ENCODE data around the gene TRABD2B.

DNA sequence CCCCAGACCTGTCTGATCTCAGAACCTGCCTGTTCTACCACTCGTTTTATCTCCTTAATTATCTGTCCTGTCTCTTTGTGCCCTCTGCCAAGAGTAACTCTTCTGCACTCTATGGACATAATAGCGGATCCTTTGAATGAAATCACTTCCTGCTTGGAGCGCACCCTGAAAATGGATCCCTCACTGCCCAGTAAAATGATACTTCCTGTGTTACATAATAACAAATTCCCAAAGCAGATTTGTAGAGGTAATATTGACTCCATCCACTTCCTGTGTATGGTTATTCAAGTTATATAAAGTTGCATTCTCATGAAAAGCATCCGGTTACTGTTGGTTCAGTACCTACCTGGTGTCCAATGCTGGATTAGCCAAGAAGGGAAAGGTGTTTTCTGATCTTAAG is 246.0 kb downstream of the TRABD2B start:
- TF ChIP-seq, protein P1, sequence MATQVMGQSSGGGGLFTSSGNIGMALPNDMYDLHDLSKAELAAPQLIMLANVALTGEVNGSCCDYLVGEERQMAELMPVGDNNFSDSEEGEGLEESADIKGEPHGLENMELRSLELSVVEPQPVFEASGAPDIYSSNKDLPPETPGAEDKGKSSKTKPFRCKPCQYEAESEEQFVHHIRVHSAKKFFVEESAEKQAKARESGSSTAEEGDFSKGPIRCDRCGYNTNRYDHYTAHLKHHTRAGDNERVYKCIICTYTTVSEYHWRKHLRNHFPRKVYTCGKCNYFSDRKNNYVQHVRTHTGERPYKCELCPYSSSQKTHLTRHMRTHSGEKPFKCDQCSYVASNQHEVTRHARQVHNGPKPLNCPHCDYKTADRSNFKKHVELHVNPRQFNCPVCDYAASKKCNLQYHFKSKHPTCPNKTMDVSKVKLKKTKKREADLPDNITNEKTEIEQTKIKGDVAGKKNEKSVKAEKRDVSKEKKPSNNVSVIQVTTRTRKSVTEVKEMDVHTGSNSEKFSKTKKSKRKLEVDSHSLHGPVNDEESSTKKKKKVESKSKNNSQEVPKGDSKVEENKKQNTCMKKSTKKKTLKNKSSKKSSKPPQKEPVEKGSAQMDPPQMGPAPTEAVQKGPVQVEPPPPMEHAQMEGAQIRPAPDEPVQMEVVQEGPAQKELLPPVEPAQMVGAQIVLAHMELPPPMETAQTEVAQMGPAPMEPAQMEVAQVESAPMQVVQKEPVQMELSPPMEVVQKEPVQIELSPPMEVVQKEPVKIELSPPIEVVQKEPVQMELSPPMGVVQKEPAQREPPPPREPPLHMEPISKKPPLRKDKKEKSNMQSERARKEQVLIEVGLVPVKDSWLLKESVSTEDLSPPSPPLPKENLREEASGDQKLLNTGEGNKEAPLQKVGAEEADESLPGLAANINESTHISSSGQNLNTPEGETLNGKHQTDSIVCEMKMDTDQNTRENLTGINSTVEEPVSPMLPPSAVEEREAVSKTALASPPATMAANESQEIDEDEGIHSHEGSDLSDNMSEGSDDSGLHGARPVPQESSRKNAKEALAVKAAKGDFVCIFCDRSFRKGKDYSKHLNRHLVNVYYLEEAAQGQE (IDR thresholded peaks at IDR 0.05; ENCODE audit: low read depth), result no peak
- no peak for TF ChIP-seq RAD21 (IDR thresholded peaks at IDR 0.05; ENCODE audit: low read depth)
- TF ChIP-seq, protein P2, sequence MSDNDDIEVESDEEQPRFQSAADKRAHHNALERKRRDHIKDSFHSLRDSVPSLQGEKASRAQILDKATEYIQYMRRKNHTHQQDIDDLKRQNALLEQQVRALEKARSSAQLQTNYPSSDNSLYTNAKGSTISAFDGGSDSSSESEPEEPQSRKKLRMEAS (IDR thresholded peaks at IDR 0.05), result no peak
- no peak for TF ChIP-seq EP300 (IDR thresholded peaks at IDR 0.05; ENCODE audit: borderline replicate concordance)
- TF ChIP-seq TEAD4 (IDR thresholded peaks at IDR 0.05), result no peak
- no peak for TF ChIP-seq TCF12 (IDR thresholded peaks at IDR 0.05; ENCODE audit: low read depth)
- TF ChIP-seq CREB1 (IDR thresholded peaks at IDR 0.05; ENCODE audit: low read depth), result no peak
- TF ChIP-seq, protein P3, sequence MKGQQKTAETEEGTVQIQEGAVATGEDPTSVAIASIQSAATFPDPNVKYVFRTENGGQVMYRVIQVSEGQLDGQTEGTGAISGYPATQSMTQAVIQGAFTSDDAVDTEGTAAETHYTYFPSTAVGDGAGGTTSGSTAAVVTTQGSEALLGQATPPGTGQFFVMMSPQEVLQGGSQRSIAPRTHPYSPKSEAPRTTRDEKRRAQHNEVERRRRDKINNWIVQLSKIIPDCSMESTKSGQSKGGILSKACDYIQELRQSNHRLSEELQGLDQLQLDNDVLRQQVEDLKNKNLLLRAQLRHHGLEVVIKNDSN (IDR thresholded peaks at IDR 0.05), result no peak
